ENCODE data around the gene HS6ST3. TPM values are rescaled to one million over a fixed set of nuclear protein-coding genes. Genes with fewer than 3 reads are reported as not detected.

HS6ST3 gene
- total RNA-seq, 1 experiment from 2014 or later = 1.2 TPM

- Mint-ChIP-seq H3K27me3 (ENCODE audit: low read depth) (peaks cover 57% of the 10 kb centered on the region), H3K4me3 (peak overlapping the region; percentile 69)
- no peak for ATAC-seq
These were observed 768 bp upstream of the HS6ST3 start for GRCh38 chr13:96089139-96089538.

GRCh38 chr13:96090240-96091101, 564 bp downstream of the HS6ST3 start:
- Mint-ChIP-seq H3K9me3 (no peaks in the 10 kb centered on the region), H3K4me1 (peaks cover 30% of the 10 kb centered on the region), H3K27ac (no peak overlapping the region), H3K27me3 (ENCODE audit: low read depth) (peaks cover 61% of the 10 kb centered on the region), H3K4me3 (peak overlapping the region; percentile 36), H3K36me3 (no peaks in the 10 kb centered on the region)
- DNase-seq (ENCODE audit: low spot score) (peak; percentile 50), ATAC-seq (peak; percentile 46)
- TF ChIP-seq SP1 (CRISPR knock-in tag; conservative IDR thresholded peaks at IDR 0.05) (0 out of 2 replicates have a peak, but pooled peaks have one; percentile 29), CTCF (IDR thresholded peaks at IDR 0.05) (no peak), ZNF425 (CRISPR knock-in tag; conservative IDR thresholded peaks at IDR 0.05) (no peak)
- ChIA-PET POLR2A (no interaction called here), CTCF (interaction anchor here (1.1 to 1.4 kb wide), 3 partner anchors 10 to 139 kb away, joined by 3 to 5 read pairs (median 3); no protein-coding TSS in a partner anchor)

More at GRCh38 chr13:96089139-96089538, 768 bp upstream of the HS6ST3 start:
- ChIA-PET POLR2A (interaction anchor here (0.9 kb wide), 1 partner anchor 36 kb away, joined by 5 read pairs; the partner anchor contains the start of gene UGGT2), CTCF (interaction anchor here (1.6 kb wide), 1 partner anchor 16 kb away, joined by 5 read pairs; no protein-coding TSS in a partner anchor)
- Mint-ChIP-seq H3K36me3 (no peaks in the 10 kb centered on the region), H3K27ac (no peak overlapping the region), H3K9me3 (no peaks in the 10 kb centered on the region), H3K4me1 (peaks cover 40% of the 10 kb centered on the region)
- no peak for DNase-seq (ENCODE audit: low spot score)
- TF ChIP-seq SOX15 (CRISPR knock-in tag; IDR thresholded peaks at IDR 0.05) (no peak), STAT6 (CRISPR knock-in tag; conservative IDR thresholded peaks at IDR 0.05; ENCODE audit: low read depth) (no peak), ZNF317 (CRISPR knock-in tag; IDR thresholded peaks at IDR 0.05; ENCODE audit: borderline replicate concordance, low read depth) (no peak), CBFB (CRISPR knock-in tag; IDR thresholded peaks at IDR 0.05; ENCODE audit: low read depth) (no peak), E2F1 (CRISPR knock-in tag; IDR thresholded peaks at IDR 0.05) (no peak), OVOL2 (CRISPR knock-in tag; IDR thresholded peaks at IDR 0.05; ENCODE audit: borderline replicate concordance) (no peak), E2F5 (CRISPR knock-in tag; IDR thresholded peaks at IDR 0.05) (no peak), IRF2 (CRISPR knock-in tag; IDR thresholded peaks at IDR 0.05; ENCODE audit: borderline replicate concordance, low read depth) (no peak), TEAD4 (CRISPR knock-in tag; IDR thresholded peaks at IDR 0.05) (no peak), IRF1 (CRISPR knock-in tag; IDR thresholded peaks at IDR 0.05) (no peak), GTF2I (CRISPR knock-in tag; conservative IDR thresholded peaks at IDR 0.05) (no peak), CDX4 (CRISPR knock-in tag; IDR thresholded peaks at IDR 0.05; ENCODE audit: borderline replicate concordance) (no peak), FOXP1 (CRISPR knock-in tag; IDR thresholded peaks at IDR 0.05; ENCODE audit: borderline replicate concordance) (no peak), SP1 (CRISPR knock-in tag; conservative IDR thresholded peaks at IDR 0.05) (no peak)

Data from WTC11 (cell line).